A673 (cell line): Measurements from ENCODE around the gene HNRNPC. TPM values are rescaled to one million over a fixed set of nuclear protein-coding genes. Genes with fewer than 3 reads are reported as not detected.

Experiments used
- Bru-seq: library from RNA; stranded (reverse); fragments of 400-500 nt; gene quantifications from one replicate; lab custom pipeline; 2021; lab: Mats Ljungman, UMichigan
- BruChase-seq, 2 experiments: library from RNA; stranded (reverse); fragments of 400-500 nt; gene quantifications; one replicate each; lab custom pipeline; 2021; lab: Mats Ljungman, UMichigan
- BruUV-seq: library from RNA; stranded (reverse); fragments of 400-500 nt; replicated peaks from 2 replicates; lab custom pipeline; 2021; lab: Mats Ljungman, UMichigan
- CTCF ChIA-PET: fragments of 300-600 bp; sonication (Branson Sonifier 250); formaldehyde crosslinking; loops from one replicate; lab custom pipeline; 2022; ENCODE audit warnings: antibody characterized with exemption; lab: Charles Lee
- POLR2A ChIA-PET: fragments of 300-600 bp; sonication (Branson Sonifier 250); formaldehyde crosslinking; loops from one replicate; lab custom pipeline; 2022; ENCODE audit warnings: antibody characterized with exemption; ENCODE audit not compliant: low non-redundant PET; lab: Charles Lee
- DNase-seq: peaks from one replicate; pipeline ENCODE4 v3.0.0-alpha.2; 2015; ENCODE audit warnings: low spot score
- H3K27ac ChIP-seq: fragments of 200-600 bp; sonication (generic); 2 replicates; pipeline ENCODE4 v1.5.1; 2016; ENCODE audit warnings: mixed run types, low read depth, mild to moderate bottlenecking, mixed read lengths, antibody characterized with exemption, low read length; ENCODE audit not compliant: poor library complexity, severe bottlenecking
- H3K27me3 ChIP-seq: fragments of 200-600 bp; sonication (generic); replicated peaks from 2 replicates; pipeline ENCODE4 v1.6.1; 2017; ENCODE audit warnings: mixed run types, low read depth, mild to moderate bottlenecking, mixed read lengths, antibody characterized with exemption, low read length; ENCODE audit not compliant: insufficient read depth, poor library complexity
- H3K36me3 ChIP-seq: fragments of 200-600 bp; sonication (generic); 2 replicates; pipeline ENCODE4 v1.6.1; 2016; ENCODE audit warnings: mixed run types, mild to moderate bottlenecking, mixed read lengths, antibody characterized with exemption, low read length; ENCODE audit not compliant: insufficient read depth, poor library complexity, severe bottlenecking
- H3K4me1 ChIP-seq: fragments of 200-600 bp; sonication (generic); 2 replicates; pipeline ENCODE4 v1.6.1; 2017; ENCODE audit warnings: mixed run types, mild to moderate bottlenecking, mixed read lengths, antibody characterized with exemption, low read length; ENCODE audit not compliant: insufficient read depth, poor library complexity, severe bottlenecking
- H3K4me3 ChIP-seq: fragments of 200-600 bp; sonication (generic); 2 replicates; pipeline ENCODE4 v1.5.1; 2016; ENCODE audit warnings: low read depth, mixed run types, mild to moderate bottlenecking, mixed read lengths, low read length; ENCODE audit not compliant: poor library complexity, severe bottlenecking
- H3K9me3 ChIP-seq: fragments of 200-600 bp; sonication (generic); 2 replicates; pipeline ENCODE4 v1.6.1; 2016; ENCODE audit warnings: mixed run types, low read depth, mild to moderate bottlenecking, mixed read lengths, antibody characterized with exemption, low read length; ENCODE audit not compliant: poor library complexity, severe bottlenecking
- EZH2 ChIP-seq: fragments of 200-600 bp; sonication (generic); IDR thresholded peaks from 2 replicates; pipeline ENCODE4 v1.6.1; 2017; ENCODE audit warnings: borderline replicate concordance, low read depth, mild to moderate bottlenecking, mixed read lengths, antibody characterized with exemption, low read length; ENCODE audit not compliant: poor library complexity, severe bottlenecking
- intact Hi-C: fragments of 100-400 bp; cut with micrococcal nuclease; formaldehyde crosslinking; loops from one replicate; pipeline ENCODE4 v1.10.0; 2022; ENCODE audit not compliant: unreplicated experiment
- long read RNA-seq: library from polyadenylated mRNA; stranded (forward); transcript quantifications from one replicate; pipeline ENCODE4 v2.0.0, GENCODE V29; 2022
- total RNA-seq: library from RNA; stranded (reverse); gene quantifications from 2 replicates; pipeline ENCODE4 v1.2.3, GENCODE V29; 2021
- TF ChIP-seq, protein P1 (sequence below): fragments of 300-800, 200-600 bp; sonication (generic); conservative IDR thresholded peaks from 2 replicates; pipeline ENCODE4 v1.5.1; 2017; ENCODE audit warnings: low read depth, mild to moderate bottlenecking, antibody characterized with exemption, low read length, moderate library complexity, mixed read lengths

The HNRNPC gene
- total RNA-seq (934 and 949 TPM in 2 replicates), Bru-seq, nascent RNA (percentile 100 among the genes with signal in this experiment), BruChase-seq, experiment 1, labeled RNA remaining after a 2-hour chase (percentile 99 among the genes with signal in this experiment), BruChase-seq, experiment 2, labeled RNA remaining after a 6-hour chase (percentile 99 among the genes with signal in this experiment)
- long read RNA-seq, transcript HNRNPC-230 (8 exons, 1,371 nt): minor isoform, 78 of 949 reads
- long read RNA-seq, transcript HNRNPC-222 (9 exons, 1,658 nt): minor isoform, 10 of 949 reads
- long read RNA-seq, transcript HNRNPC-205 (9 exons, 1,375 nt): major isoform, 421 of 949 reads
- long read RNA-seq, transcript HNRNPC-211 (9 exons, 1,784 nt): minor isoform, 149 of 949 reads
- long read RNA-seq, partial matches to known transcripts: 74 of 949 reads
- long read RNA-seq, other reads (novel, unspliced or antisense): 200 of 949 reads

DNA sequence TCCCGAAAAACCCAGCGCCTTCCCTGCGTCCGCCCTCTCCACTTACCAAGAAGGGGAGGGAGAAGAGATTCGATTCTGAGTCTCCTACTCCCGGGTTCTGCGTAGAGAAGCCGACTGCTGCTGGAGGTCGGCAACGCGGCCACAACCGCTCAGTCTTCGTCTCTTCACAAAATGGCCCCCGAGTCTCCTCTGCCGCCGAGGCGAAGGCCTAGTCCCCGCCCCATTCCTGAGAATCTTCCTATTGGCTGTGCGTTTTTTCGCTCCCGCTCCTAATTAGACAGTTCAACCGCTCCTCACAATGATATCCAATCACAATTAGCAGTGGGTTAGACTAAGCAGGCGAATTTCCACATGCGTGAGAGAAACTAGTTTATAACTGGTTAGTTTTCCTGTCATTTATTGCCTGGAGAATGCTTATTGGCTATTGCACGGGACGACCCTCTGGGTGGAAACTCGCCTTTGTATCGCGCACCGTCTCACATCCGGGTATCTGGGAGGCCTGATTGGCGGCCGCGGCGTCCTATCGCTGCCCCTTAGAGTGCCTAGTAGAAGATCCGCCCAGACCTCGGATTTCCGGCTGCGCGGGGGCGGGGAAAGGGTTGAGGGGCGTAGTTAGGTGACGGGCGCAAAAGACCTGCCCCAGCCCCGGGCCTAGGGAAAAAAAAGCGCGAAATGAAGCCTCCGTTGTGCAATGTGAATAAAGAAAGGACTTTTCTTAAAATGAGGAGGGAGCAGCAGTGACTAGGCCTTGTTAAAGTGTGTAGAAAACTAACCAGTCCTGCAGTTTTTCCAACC lies at the start of gene HNRNPC:
HNRNPC (minus strand) TSS at position 191 of the 795 bp plus-strand sequence. CDS start 35,249 bp downstream, outside the sequence.
- peaks cover 24% of the 10 kb centered on the region for H3K4me1 ChIP-seq
- DNase-seq: peak; percentile 100
- BruUV-seq: no TSS peak
- intact Hi-C loops: loop anchor here (5.0 to 10.0 kb wide), 3 partner anchors 113 to 265 kb away; partner anchors contain the start of genes CHD8 and SUPT16H
- no peak for TF ChIP-seq EZH2
- TF ChIP-seq, protein P1, sequence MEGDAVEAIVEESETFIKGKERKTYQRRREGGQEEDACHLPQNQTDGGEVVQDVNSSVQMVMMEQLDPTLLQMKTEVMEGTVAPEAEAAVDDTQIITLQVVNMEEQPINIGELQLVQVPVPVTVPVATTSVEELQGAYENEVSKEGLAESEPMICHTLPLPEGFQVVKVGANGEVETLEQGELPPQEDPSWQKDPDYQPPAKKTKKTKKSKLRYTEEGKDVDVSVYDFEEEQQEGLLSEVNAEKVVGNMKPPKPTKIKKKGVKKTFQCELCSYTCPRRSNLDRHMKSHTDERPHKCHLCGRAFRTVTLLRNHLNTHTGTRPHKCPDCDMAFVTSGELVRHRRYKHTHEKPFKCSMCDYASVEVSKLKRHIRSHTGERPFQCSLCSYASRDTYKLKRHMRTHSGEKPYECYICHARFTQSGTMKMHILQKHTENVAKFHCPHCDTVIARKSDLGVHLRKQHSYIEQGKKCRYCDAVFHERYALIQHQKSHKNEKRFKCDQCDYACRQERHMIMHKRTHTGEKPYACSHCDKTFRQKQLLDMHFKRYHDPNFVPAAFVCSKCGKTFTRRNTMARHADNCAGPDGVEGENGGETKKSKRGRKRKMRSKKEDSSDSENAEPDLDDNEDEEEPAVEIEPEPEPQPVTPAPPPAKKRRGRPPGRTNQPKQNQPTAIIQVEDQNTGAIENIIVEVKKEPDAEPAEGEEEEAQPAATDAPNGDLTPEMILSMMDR: no peak
- peak within 1 kb of the TSS; percentile 91 for H3K27ac ChIP-seq
- ChIA-PET POLR2A (no interaction called here), CTCF (interaction anchor here (0.6 kb wide), 1 partner anchor 171 kb away, joined by 5 read pairs; the partner anchor contains the start of gene ZNF219)
- H3K4me3 ChIP-seq: peak within 1 kb of the TSS; percentile 68
- H3K36me3 ChIP-seq: peaks cover 43% of the 10 kb centered on the region
- H3K9me3 ChIP-seq: no peaks in the 10 kb centered on the region
- no peaks in the 10 kb centered on the region for H3K27me3 ChIP-seq

GRCh38 chr14:21317398-21317797 lies 48.2 kb upstream of the HNRNPC start:
- H3K27me3 ChIP-seq: no peaks in the 10 kb centered on the region
- peaks cover 5% of the 10 kb centered on the region for H3K4me1 ChIP-seq
- intact Hi-C loops: no loop called here
- H3K9me3 ChIP-seq: no peaks in the 10 kb centered on the region
- no peak overlapping the region for H3K4me3 ChIP-seq
- no peaks in the 10 kb centered on the region for H3K36me3 ChIP-seq
- POLR2A ChIA-PET: no interaction called here
- no TSS peak for BruUV-seq
- TF ChIP-seq, protein P1: no peak
- no peak for TF ChIP-seq EZH2
- H3K27ac ChIP-seq: no peak overlapping the region
- DNase-seq: no peak
- CTCF ChIA-PET: no interaction called here

DNA sequence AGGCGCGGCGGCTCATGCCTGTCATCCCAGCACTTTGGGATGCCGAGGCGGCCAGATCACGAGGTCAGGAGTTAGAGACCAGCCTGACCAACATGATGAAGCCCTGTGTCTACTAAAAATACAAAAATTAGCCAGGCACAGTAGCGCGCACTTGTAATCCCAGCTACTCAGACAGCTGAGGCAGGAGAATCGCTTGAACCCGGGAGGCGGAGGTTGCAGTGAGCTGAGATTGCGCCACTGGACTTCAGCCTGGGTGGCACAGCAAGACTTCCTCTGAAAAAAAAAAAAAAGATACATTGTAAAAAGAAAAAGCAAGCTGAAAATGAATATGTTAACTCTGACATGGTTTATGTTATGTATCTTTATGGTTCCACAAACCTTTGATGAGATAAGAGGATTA lies 44.3 kb upstream of the HNRNPC start:
- Histone ChIP-seq H3K9me3 (no peaks in the 10 kb centered on the region), H3K4me1 (peaks cover 4% of the 10 kb centered on the region), H3K36me3 (no peaks in the 10 kb centered on the region), H3K4me3 (no peak overlapping the region), H3K27ac (no peak overlapping the region), H3K27me3 (no peaks in the 10 kb centered on the region)
- DNase-seq: no peak
- POLR2A ChIA-PET: no interaction called here
- intact Hi-C loops: no loop called here
- TF ChIP-seq, protein P1: no peak
- TF ChIP-seq EZH2: no peak
- CTCF ChIA-PET: interaction anchor here (0.6 kb wide), 1 partner anchor 246 kb away, joined by 3 read pairs; no protein-coding TSS in a partner anchor
- no TSS peak for BruUV-seq
